SU-DHL-6 (cell line): ENCODE data around the gene GOLGA1.

Source experiments
- H2AFZ ChIP-seq: fragments of 200-600 bp; sonication (generic); 2 replicates; pipeline ENCODE4 v1.6.1; 2014; ENCODE audit warnings: low read depth, mild to moderate bottlenecking, moderate library complexity, mixed read lengths, antibody characterized with exemption, low read length; ENCODE audit not compliant: severe bottlenecking
- H3F3A ChIP-seq: fragments of 200-600 bp; shearing (Covaris generic); 2 replicates; pipeline ENCODE4 v1.6.0; 2016; ENCODE audit warnings: antibody characterized with exemption, mild to moderate bottlenecking; ENCODE audit not compliant: insufficient read depth
- H3K27ac ChIP-seq: fragments of 200-600 bp; sonication (generic); 2 replicates; pipeline ENCODE4 v1.5.1; 2016; ENCODE audit warnings: low read depth, mild to moderate bottlenecking, low read length, moderate library complexity, mixed read lengths
- H3K27me3 ChIP-seq: fragments of 200-600 bp; sonication (generic), shearing (Covaris generic); 2 replicates; pipeline ENCODE4 v1.6.0; 2014; ENCODE audit warnings: mild to moderate bottlenecking, low read length
- H3K36me3 ChIP-seq: fragments of 200-600 bp; sonication (generic); 2 replicates; pipeline ENCODE4 v1.6.1; 2014; ENCODE audit warnings: mild to moderate bottlenecking, low read length, mixed read lengths
- H3K4me2 ChIP-seq: fragments of 300-600, 200-600 bp; shearing (Covaris generic), sonication (generic); 2 replicates; pipeline ENCODE4 v1.6.0; 2014; ENCODE audit warnings: low read length, low read depth, mild to moderate bottlenecking; ENCODE audit not compliant: poor library complexity, severe bottlenecking
- H3K4me3 ChIP-seq: fragments of 200-600 bp; sonication (generic); 2 replicates; pipeline ENCODE4 v1.5.1; 2014; ENCODE audit warnings: antibody characterized with exemption, low read length, mild to moderate bottlenecking, mixed read lengths; ENCODE audit not compliant: insufficient read depth, poor library complexity, severe bottlenecking
- H3K79me2 ChIP-seq: fragments of 200-600 bp; sonication (generic); 2 replicates; pipeline ENCODE4 v1.6.1; 2014; ENCODE audit warnings: mild to moderate bottlenecking, low read length, moderate library complexity; ENCODE audit not compliant: insufficient read depth
- H3K9ac ChIP-seq: fragments of 200-600 bp; sonication (generic); 2 replicates; pipeline ENCODE4 v1.7.0; 2014; ENCODE audit warnings: mild to moderate bottlenecking, low read length
- H3K9me2 ChIP-seq: fragments of 200-600 bp; sonication (generic); replicated peaks from 2 replicates; pipeline ENCODE4 v1.6.1; 2014; ENCODE audit warnings: low read length; ENCODE audit not compliant: insufficient read depth
- H3K9me3 ChIP-seq: fragments of 200-600 bp; sonication (generic); 2 replicates; pipeline ENCODE4 v1.6.1; 2014; ENCODE audit warnings: low read length, mixed read lengths; ENCODE audit not compliant: insufficient read depth
- H4K20me1 ChIP-seq: fragments of 200-600 bp; sonication (generic); 2 replicates; pipeline ENCODE4 v1.6.1; 2014; ENCODE audit warnings: low read depth, mild to moderate bottlenecking, antibody characterized with exemption, low read length, moderate library complexity, mixed read lengths
- EZH2phosphoT487 ChIP-seq: fragments of 200-600 bp; sonication (generic), shearing (Covaris generic); conservative IDR thresholded peaks from 2 replicates; pipeline ENCODE4 v1.6.1; 2018; ENCODE audit warnings: mild to moderate bottlenecking, antibody characterized with exemption, low read length, moderate library complexity, mixed read lengths
- TF ChIP-seq, protein P1 (sequence below): fragments of 200-600 bp; sonication (generic); IDR thresholded peaks from one replicate; pipeline ENCODE4 v1.5.1; 2017; ENCODE audit warnings: antibody characterized with exemption, mild to moderate bottlenecking, low read length, moderate library complexity; ENCODE audit not compliant: insufficient read depth, poor library complexity, severe bottlenecking

Gene GOLGA1

DNA sequence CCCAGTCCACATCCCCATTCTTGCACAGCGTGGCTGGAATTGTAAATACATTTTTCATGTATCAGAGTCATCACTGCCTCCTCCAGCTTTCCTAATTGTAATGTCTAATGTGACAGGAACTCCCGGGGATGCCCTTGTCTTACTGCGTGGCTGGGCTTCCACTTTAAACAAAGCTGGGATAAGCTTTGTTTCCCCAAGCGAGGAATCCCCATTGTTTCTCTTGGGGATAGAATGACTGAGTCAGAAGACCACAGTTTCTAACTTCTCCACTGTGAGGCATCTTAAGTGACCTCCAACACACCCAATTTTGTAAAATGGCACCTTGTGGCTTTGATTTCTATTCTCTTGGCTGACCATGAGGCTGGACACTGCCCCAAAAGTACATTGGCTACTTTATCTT, 56.5 kb downstream of the GOLGA1 start:
- TF ChIP-seq EZH2phosphoT487: no peak
- TF ChIP-seq, protein P1, sequence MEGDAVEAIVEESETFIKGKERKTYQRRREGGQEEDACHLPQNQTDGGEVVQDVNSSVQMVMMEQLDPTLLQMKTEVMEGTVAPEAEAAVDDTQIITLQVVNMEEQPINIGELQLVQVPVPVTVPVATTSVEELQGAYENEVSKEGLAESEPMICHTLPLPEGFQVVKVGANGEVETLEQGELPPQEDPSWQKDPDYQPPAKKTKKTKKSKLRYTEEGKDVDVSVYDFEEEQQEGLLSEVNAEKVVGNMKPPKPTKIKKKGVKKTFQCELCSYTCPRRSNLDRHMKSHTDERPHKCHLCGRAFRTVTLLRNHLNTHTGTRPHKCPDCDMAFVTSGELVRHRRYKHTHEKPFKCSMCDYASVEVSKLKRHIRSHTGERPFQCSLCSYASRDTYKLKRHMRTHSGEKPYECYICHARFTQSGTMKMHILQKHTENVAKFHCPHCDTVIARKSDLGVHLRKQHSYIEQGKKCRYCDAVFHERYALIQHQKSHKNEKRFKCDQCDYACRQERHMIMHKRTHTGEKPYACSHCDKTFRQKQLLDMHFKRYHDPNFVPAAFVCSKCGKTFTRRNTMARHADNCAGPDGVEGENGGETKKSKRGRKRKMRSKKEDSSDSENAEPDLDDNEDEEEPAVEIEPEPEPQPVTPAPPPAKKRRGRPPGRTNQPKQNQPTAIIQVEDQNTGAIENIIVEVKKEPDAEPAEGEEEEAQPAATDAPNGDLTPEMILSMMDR: no peak
- Histone ChIP-seq H2AFZ (no peak overlapping the region), H3K27ac (no peak overlapping the region), H3K9me2 (no peaks in the 10 kb centered on the region), H3K4me2 (no peak overlapping the region), H4K20me1 (no peaks in the 10 kb centered on the region), H3K9me3 (no peaks in the 10 kb centered on the region), H3F3A (peaks cover 6% of the 10 kb centered on the region; the same call in 1 of the 2 replicates), H3K27me3 (no peaks in the 10 kb centered on the region), H3K9ac (no peak overlapping the region), H3K79me2 (no peaks in the 10 kb centered on the region), H3K4me3 (no peak overlapping the region), H3K36me3 (no peaks in the 10 kb centered on the region)

DNA sequence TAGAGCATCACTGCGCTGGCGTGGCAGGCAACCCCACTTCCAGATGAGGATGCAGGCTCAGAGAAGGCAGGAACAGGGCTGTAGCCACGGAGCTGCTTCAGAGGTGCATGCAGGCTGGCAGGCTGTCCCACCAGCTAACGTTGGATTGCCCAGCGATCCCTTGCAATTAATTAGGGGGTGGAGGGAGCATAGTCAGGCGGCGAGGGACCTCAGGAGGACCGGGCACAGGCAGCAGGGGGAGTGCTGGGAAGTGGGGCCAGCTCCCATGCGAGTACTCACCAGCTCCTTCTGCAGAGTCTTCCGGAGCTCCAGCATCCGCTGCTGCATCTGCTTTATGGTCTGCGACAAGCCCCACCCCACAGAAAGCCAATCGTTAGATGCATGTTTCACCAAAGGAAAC, 58.7 kb downstream of the GOLGA1 start:
- H3K4me3 ChIP-seq: no peak overlapping the region
- H3K27me3 ChIP-seq: no peaks in the 10 kb centered on the region
- no peaks in the 10 kb centered on the region for H3K9me3 ChIP-seq
- no peaks in the 10 kb centered on the region for H3K9me2 ChIP-seq
- H3K36me3 ChIP-seq: peaks cover 3% of the 10 kb centered on the region; the same call in 1 of the 2 replicates
- H3K79me2 ChIP-seq: no peaks in the 10 kb centered on the region
- H4K20me1 ChIP-seq: no peaks in the 10 kb centered on the region
- H3K27ac ChIP-seq: no peak overlapping the region
- no peak overlapping the region for H3K4me2 ChIP-seq
- H3K9ac ChIP-seq: no peak overlapping the region
- no peak overlapping the region for H2AFZ ChIP-seq
- peaks cover 17% of the 10 kb centered on the region for H3F3A ChIP-seq
- TF ChIP-seq EZH2phosphoT487: no peak
- TF ChIP-seq, protein P1: no peak

DNA sequence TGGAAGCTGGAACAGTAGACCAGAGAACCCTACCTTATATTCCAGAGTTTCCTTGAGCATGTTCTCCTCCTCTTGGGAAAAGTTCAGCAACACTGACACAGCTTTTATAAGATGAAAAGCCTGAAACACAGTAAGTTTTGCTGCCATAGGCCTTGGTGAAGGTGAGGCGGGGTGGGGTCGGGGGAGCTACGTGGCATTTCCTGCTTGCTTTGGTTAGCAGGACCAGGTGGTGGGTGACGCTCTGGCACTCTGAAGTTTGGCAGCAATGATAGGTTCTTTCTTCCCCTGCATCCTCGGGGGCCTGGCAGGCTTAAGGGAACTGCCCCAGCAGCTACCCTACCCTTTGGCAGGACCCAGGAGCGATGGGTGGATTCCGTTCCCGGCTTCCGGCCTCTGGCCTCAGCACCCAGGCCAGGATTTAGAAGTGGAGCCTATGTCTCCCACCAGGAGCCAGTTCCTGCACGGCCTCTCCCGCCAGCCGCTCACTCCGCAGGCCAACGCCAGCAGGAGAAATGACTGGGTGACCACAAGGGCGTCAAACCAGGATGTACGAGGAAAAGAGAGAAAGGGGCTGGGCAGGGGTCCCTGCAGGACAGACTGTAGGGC, 59.6 kb downstream of the GOLGA1 start:
- Histone ChIP-seq H3K79me2 (no peaks in the 10 kb centered on the region), H3K4me2 (no peak overlapping the region), H4K20me1 (no peaks in the 10 kb centered on the region), H3K36me3 (peaks cover 3% of the 10 kb centered on the region; the same call in 1 of the 2 replicates), H3K27me3 (no peaks in the 10 kb centered on the region), H3K9me2 (no peaks in the 10 kb centered on the region), H3K27ac (no peak overlapping the region), H3K9ac (no peak overlapping the region), H3K4me3 (no peak overlapping the region), H2AFZ (no peak overlapping the region), H3F3A (peaks cover 22% of the 10 kb centered on the region), H3K9me3 (no peaks in the 10 kb centered on the region)
- TF ChIP-seq, protein P1: no peak
